ENCODE measurements around the gene ETFA.
"Not testable (repeated sequence)": the region's sequence is repeated elsewhere in the genome, so short reads cannot be mapped to it uniquely, and the experiment has no call there.

Gene ETFA

DNA sequence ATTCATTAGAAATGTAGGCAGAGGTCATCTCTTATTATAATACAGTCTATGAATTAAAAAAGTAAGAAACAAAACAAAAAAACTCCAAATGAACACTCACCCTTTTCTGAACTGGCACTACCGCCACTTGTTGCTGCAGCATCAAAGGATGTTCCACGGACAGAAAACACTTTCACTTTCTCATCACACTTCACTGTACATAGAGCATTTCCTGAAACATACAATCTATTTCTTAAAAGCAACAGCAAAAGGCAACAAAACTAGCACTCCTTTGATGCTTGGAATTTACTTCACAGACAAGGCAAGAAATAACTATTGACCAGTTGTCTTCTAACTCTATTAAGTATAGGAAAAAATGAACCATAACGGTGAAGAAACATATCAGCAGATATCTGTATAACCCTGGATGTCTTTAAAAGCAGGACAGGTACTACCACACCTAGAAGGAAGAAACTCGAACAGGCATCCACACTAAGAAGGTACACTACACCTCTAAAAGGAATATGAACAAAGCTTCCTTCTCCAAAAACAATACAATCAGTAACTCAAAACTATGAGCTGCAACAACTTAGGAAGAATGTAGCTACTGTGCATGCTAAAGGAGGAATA is 24.9 kb downstream of the ETFA start:
- Histone ChIP-seq H3K4me3 (ENCODE audit: low read length) (no peak overlapping the region), H3K27me3 (ENCODE audit: control insufficient read depth, insufficient read depth, low read length) (no peaks in the 10 kb centered on the region), H3K9ac (ENCODE audit: low read length) (no peak overlapping the region), H3K27ac (ENCODE audit: low read length) (no peak overlapping the region), H3K9me3 (ENCODE audit: control insufficient read depth, low read depth, low read length) (no peaks in the 10 kb centered on the region), H3K4me1 (ENCODE audit: control insufficient read depth, low read depth, low read length) (no peaks in the 10 kb centered on the region), H3K36me3 (ENCODE audit: control insufficient read depth, low read depth, low read length) (peaks cover 23% of the 10 kb centered on the region)

DNA sequence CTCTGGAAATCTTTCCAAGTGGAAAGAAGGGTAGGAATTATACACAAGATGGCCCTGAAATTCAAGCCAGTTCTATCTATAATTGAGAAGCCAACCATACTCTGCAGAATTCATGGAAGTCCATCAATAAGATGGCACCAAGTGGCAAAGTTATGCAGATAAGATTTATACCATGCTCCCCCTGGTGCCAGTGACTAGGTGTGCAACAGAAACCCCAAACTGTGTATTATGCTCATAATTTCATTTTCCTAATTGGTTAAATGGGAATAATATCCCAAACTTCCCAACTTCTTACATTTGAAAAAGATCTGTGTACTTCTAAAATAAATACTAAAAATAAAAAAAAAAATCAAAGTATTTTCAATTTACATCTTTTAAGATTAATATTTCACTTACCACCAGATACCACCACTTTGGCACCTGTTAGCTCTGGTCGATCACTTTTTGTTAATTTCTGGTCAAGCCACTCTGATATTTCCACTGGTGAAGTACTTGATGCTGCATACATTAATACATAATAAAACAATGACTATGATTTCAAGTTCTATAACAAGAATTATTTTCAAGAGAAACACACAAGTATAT is 25.9 kb downstream of the ETFA start:
- peaks cover 23% of the 10 kb centered on the region for H3K36me3 ChIP-seq (ENCODE audit: control insufficient read depth, low read depth, low read length)
- H3K4me3 ChIP-seq (ENCODE audit: low read length), result no peak overlapping the region
- H3K4me1 ChIP-seq (ENCODE audit: control insufficient read depth, low read depth, low read length), result no peaks in the 10 kb centered on the region
- no peaks in the 10 kb centered on the region for H3K27me3 ChIP-seq (ENCODE audit: control insufficient read depth, insufficient read depth, low read length)
- no peak overlapping the region for H3K27ac ChIP-seq (ENCODE audit: low read length)
- no peaks in the 10 kb centered on the region for H3K9me3 ChIP-seq (ENCODE audit: control insufficient read depth, low read depth, low read length)
- no peak overlapping the region for H3K9ac ChIP-seq (ENCODE audit: low read length)

DNA sequence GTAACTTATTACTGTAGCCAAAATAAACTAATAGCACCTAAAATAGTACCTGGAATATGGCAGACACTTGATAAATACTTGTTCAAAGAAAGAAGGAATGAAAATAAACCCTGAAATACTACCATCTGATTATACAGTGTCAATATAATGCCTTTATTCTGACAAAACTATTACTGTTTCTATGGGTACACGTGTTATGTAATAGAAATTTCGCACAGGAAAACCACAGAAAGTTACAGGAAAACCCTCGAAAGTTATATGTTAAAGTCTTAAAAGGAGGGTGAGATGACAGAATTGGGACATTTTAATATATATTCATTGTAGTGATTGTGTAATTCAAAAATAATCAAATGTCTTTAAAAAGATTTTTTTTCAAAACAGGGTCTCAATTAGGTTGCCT is 28.8 kb downstream of the ETFA start:
- Histone ChIP-seq H3K9me3 (ENCODE audit: control insufficient read depth, low read depth, low read length) (no peaks in the 10 kb centered on the region), H3K27ac (ENCODE audit: low read length) (no peak overlapping the region), H3K27me3 (ENCODE audit: control insufficient read depth, insufficient read depth, low read length) (no peaks in the 10 kb centered on the region), H3K4me1 (ENCODE audit: control insufficient read depth, low read depth, low read length) (no peaks in the 10 kb centered on the region), H3K9ac (ENCODE audit: low read length) (no peak overlapping the region), H3K4me3 (ENCODE audit: low read length) (no peak overlapping the region), H3K36me3 (ENCODE audit: control insufficient read depth, low read depth, low read length) (peaks cover 19% of the 10 kb centered on the region)

DNA sequence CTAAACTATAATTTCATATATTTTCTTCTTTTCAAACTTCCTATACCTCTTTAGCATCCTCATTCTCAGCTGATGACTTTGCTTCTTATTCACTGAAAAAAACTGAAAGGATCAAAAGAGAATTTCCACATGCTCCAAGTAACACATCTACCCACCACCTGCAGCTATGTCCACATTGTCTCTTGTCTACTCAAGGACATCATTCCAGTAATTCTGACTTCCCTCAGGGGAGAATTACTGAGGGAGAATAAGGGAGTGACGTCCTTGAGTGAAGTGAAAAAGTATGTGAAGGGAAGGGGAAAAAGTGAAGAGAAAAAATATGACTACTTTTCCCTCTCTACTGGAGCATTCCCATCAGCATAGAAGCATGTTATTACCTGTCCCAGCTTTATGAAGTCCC is 32.6 kb downstream of the ETFA start:
- Histone ChIP-seq H3K4me1 (ENCODE audit: control insufficient read depth, low read depth, low read length) (no peaks in the 10 kb centered on the region), H3K27ac (ENCODE audit: low read length) (no peak overlapping the region), H3K27me3 (ENCODE audit: control insufficient read depth, insufficient read depth, low read length) (no peaks in the 10 kb centered on the region), H3K36me3 (ENCODE audit: control insufficient read depth, low read depth, low read length) (peaks cover 11% of the 10 kb centered on the region), H3K9ac (ENCODE audit: low read length) (no peak overlapping the region), H3K4me3 (ENCODE audit: low read length) (no peak overlapping the region), H3K9me3 (ENCODE audit: control insufficient read depth, low read depth, low read length) (no peaks in the 10 kb centered on the region)

DNA sequence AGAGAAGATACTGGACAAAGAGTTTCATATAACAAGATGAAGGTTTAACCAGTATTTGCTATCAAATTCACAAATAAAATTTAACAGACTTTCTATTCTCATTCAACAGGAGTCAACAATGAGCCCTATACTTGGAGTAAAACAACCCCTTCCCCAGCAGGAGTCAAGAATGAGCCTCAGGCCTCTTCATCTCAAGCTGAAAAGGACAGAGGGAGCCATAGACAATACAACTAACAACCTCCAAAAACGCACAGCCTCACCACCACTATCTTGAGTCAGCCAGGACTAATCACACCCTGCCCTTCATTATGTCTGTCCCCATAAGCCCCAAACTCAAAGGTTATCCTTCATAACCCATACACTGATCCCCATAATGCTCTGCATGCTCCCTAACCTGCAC is 36.4 kb downstream of the ETFA start:
- no peak overlapping the region for H3K27ac ChIP-seq (ENCODE audit: low read length)
- H3K36me3 ChIP-seq (ENCODE audit: control insufficient read depth, low read depth, low read length), result peaks cover 13% of the 10 kb centered on the region

DNA sequence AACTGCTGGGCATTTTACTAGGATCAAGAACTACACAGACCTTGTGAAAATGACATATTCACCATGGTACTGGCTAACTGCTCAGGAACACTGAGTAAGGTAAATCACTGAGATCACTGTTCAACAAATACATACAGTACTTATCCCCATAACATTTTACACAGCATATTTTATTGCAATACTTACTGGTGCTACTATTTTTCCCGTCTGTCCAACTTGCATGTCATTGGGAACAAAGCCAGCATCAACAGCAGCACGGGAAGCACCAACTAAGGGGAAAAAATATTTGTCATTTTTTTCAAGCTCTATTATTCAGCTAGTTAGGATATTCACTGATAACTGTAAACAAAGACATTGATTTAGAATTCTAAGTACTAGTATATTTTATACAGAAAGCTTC is 37.0 kb downstream of the ETFA start:
- H3K9me3 ChIP-seq (ENCODE audit: control insufficient read depth, low read depth, low read length), result no peaks in the 10 kb centered on the region
- H3K9ac ChIP-seq (ENCODE audit: low read length), result no peak overlapping the region
- no peak overlapping the region for H3K27ac ChIP-seq (ENCODE audit: low read length)
- H3K4me1 ChIP-seq (ENCODE audit: control insufficient read depth, low read depth, low read length), result no peaks in the 10 kb centered on the region
- H3K27me3 ChIP-seq (ENCODE audit: control insufficient read depth, insufficient read depth, low read length), result no peaks in the 10 kb centered on the region
- H3K4me3 ChIP-seq (ENCODE audit: low read length), result no peak overlapping the region
- H3K36me3 ChIP-seq (ENCODE audit: control insufficient read depth, low read depth, low read length), result peaks cover 13% of the 10 kb centered on the region

More for the DNA sequence above, 36.4 kb downstream of the ETFA start:
- no peak overlapping the region for H3K4me3 ChIP-seq (ENCODE audit: low read length)
- H3K27me3 ChIP-seq (ENCODE audit: control insufficient read depth, insufficient read depth, low read length), result no peaks in the 10 kb centered on the region
- no peaks in the 10 kb centered on the region for H3K4me1 ChIP-seq (ENCODE audit: control insufficient read depth, low read depth, low read length)
- no peak overlapping the region for H3K9ac ChIP-seq (ENCODE audit: low read length)
- H3K9me3 ChIP-seq (ENCODE audit: control insufficient read depth, low read depth, low read length), result no peaks in the 10 kb centered on the region

DNA sequence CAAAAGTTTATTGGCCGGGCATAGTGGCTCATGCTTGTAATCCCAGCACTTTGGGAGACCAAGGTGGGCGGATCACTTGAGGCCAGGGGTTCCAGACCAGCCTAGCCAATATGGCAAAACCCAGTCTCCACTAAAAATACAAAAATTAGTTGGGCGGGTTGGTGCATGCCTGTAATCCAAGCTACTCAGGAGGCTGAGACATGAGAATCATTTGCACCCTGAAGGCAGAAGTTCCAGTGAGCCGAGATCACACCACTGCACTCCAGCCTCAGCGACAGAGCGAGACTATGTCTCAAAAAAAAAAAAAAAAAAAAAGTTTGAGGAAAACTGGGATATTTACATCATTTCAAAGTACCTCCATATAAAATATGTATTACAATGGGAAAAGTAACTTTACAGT is 40.4 kb downstream of the ETFA start:
- Histone ChIP-seq H3K9me3 (ENCODE audit: control insufficient read depth, low read depth, low read length) (no peaks in the 10 kb centered on the region), H3K4me1 (ENCODE audit: control insufficient read depth, low read depth, low read length) (no peaks in the 10 kb centered on the region), H3K27ac (ENCODE audit: low read length) (no peak overlapping the region), H3K9ac (ENCODE audit: low read length) (no peak overlapping the region), H3K36me3 (ENCODE audit: control insufficient read depth, low read depth, low read length) (peaks cover 13% of the 10 kb centered on the region), H3K4me3 (ENCODE audit: low read length) (no peak overlapping the region), H3K27me3 (ENCODE audit: control insufficient read depth, insufficient read depth, low read length) (no peaks in the 10 kb centered on the region)

DNA sequence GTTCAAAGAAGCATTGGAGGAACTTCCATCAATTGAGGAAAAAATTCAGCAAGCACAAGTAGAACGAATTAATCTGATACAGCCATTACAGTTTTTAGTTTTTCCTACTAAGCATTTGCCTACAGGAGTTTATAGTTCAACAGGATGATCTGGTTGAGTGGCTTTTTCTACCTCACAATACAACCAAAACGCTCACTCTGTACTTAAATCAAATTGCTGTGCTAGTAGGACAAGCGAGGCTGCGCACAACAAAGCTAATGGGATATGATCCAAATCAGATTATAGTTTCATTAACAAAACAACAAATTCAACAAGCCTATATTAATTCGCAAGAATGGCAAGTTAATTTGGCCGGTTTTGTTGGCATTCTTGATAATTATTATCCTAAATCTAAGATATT is 44.2 kb downstream of the ETFA start:
- peaks cover 6% of the 10 kb centered on the region for H3K36me3 ChIP-seq (ENCODE audit: control insufficient read depth, low read depth, low read length)
- peaks cover 13% of the 10 kb centered on the region for H3K9me3 ChIP-seq (ENCODE audit: control insufficient read depth, low read depth, low read length)
- no peaks in the 10 kb centered on the region for H3K27me3 ChIP-seq (ENCODE audit: control insufficient read depth, insufficient read depth, low read length)
- H3K9ac ChIP-seq (ENCODE audit: low read length), result no peak overlapping the region
- no peak overlapping the region for H3K27ac ChIP-seq (ENCODE audit: low read length)
- no peaks in the 10 kb centered on the region for H3K4me1 ChIP-seq (ENCODE audit: control insufficient read depth, low read depth, low read length)
- H3K4me3 ChIP-seq (ENCODE audit: low read length), result no peak overlapping the region

DNA sequence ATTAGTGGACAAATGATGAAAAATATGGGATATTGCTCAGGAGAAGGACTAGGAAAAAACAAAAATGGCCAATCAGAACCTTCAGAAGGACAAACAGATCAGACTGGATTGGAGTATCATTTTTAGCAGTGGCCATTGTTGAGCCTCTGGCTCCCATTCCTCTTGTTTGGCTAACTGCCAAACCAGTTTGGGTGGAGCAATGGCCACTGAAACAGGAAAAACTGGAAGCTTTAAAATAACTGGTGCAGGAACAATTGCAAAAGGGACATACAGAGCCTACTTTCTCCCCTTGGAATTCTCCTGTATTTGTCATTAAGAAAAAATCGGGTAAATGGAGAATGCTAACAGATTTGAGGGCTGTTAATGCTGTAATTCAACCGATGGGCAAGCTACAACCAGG is 45.5 kb downstream of the ETFA start:
- H3K9ac ChIP-seq (ENCODE audit: low read length); H3K4me3 ChIP-seq (ENCODE audit: low read length); H3K27me3 ChIP-seq (ENCODE audit: control insufficient read depth, insufficient read depth, low read length); H3K27ac ChIP-seq (ENCODE audit: low read length); H3K4me1 ChIP-seq (ENCODE audit: control insufficient read depth, low read depth, low read length); H3K36me3 ChIP-seq (ENCODE audit: control insufficient read depth, low read depth, low read length): not testable (repeated sequence)
- H3K9me3 ChIP-seq (ENCODE audit: control insufficient read depth, low read depth, low read length), result peaks cover 13% of the 10 kb centered on the region

DNA sequence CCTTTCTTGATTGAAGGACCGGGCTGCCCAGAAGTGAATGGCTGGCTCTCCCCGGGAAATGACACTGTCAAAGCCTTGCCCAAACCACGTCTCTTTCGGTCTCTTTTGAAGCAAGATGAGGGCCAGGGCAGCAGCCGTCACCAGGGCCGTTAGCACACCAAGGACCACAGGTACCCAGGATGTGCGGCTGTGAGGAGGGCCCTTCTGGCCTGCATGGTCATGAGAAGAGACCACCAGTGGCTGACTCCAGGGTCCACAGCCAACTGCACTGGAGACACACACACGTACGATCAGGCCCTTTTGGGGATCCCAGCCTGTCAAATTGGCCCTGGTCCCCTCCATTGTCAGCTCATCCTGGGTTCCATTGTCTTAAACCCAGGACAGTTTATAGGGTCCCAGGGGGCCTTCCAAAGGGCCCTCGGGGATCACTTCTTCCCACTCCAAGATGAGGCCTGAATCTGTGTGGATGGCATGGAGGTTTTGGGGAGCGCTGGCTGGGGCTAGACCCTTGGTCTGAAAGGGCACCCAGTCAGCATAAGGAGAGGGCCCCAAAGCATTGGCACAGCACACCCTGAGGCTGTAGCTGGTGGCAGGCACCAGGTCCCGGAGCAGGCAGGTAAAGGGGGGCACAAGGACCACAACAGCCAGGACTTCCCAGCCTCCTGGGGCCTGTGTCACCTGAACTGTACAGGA is 50.9 kb downstream of the ETFA start:
- Histone ChIP-seq H3K4me1 (ENCODE audit: control insufficient read depth, low read depth, low read length) (no peaks in the 10 kb centered on the region), H3K27me3 (ENCODE audit: control insufficient read depth, insufficient read depth, low read length) (no peaks in the 10 kb centered on the region), H3K4me3 (ENCODE audit: low read length) (no peak overlapping the region), H3K9ac (ENCODE audit: low read length) (no peak overlapping the region), H3K9me3 (ENCODE audit: control insufficient read depth, low read depth, low read length) (peaks cover 13% of the 10 kb centered on the region), H3K27ac (ENCODE audit: low read length) (no peak overlapping the region), H3K36me3 (ENCODE audit: control insufficient read depth, low read depth, low read length) (no peaks in the 10 kb centered on the region)

DNA sequence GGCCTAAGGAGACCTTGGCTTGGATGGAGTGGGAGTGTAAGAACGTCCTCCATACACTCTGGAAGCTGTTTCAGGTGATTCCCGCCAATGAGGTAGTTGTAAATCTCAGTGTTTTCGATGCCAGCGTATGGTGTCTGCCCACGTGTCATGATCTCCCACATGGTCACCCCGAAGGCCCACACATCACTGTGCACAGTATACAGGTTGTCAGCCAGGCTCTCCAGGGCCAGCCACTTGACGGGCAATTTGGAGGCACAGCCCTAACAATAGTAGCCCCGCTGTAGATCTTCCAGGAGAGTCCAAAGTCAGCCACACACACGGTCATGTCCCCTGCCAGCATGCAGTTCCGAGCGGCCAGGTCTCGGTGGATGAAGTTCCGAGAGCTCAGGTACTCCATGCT is 51.9 kb downstream of the ETFA start:
- no peak overlapping the region for H3K4me3 ChIP-seq (ENCODE audit: low read length)
- no peak overlapping the region for H3K27ac ChIP-seq (ENCODE audit: low read length)
- no peaks in the 10 kb centered on the region for H3K36me3 ChIP-seq (ENCODE audit: control insufficient read depth, low read depth, low read length)
- peaks cover 13% of the 10 kb centered on the region for H3K9me3 ChIP-seq (ENCODE audit: control insufficient read depth, low read depth, low read length)
- H3K4me1 ChIP-seq (ENCODE audit: control insufficient read depth, low read depth, low read length), result peaks cover 3% of the 10 kb centered on the region
- no peaks in the 10 kb centered on the region for H3K27me3 ChIP-seq (ENCODE audit: control insufficient read depth, insufficient read depth, low read length)
- H3K9ac ChIP-seq (ENCODE audit: low read length), result no peak overlapping the region

DNA sequence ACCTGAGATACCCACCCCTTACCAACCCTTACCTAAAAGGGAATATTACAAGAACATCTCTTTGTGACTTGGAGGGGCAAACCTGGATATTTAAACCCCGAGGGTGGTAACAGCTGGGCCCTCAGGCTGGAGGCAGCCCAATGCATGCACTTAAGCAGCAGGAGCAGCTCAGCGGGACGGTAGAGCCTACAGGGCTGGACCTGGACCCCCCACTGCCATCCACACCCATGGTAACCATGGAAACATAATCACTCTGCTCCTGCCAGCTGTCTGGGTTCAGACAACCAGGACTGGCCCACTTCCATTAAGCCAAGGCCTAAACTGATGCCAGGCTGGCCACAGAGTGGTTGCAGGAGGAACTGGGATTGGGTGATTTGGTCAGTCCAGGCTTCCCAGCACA is 52.8 kb downstream of the ETFA start:
- H3K27me3 ChIP-seq (ENCODE audit: control insufficient read depth, insufficient read depth, low read length), result no peaks in the 10 kb centered on the region
- H3K9me3 ChIP-seq (ENCODE audit: control insufficient read depth, low read depth, low read length), result peaks cover 10% of the 10 kb centered on the region
- no peak overlapping the region for H3K9ac ChIP-seq (ENCODE audit: low read length)
- H3K27ac ChIP-seq (ENCODE audit: low read length), result no peak overlapping the region
- H3K4me3 ChIP-seq (ENCODE audit: low read length), result no peak overlapping the region
- H3K36me3 ChIP-seq (ENCODE audit: control insufficient read depth, low read depth, low read length), result no peaks in the 10 kb centered on the region
- peaks cover 11% of the 10 kb centered on the region for H3K4me1 ChIP-seq (ENCODE audit: control insufficient read depth, low read depth, low read length)

All from iPS-18a (cell line).